ENCODE data around the gene NCK2.

GRCh38 chr2:105753380-105753779 lies 8.7 kb downstream of the NCK2 start:
- TF ChIP-seq REST (IDR thresholded peaks at IDR 0.05; ENCODE audit: low read depth, low read length) = no peak
- no peak for TF ChIP-seq POLR2A (IDR thresholded peaks at IDR 0.05; ENCODE audit: low read depth, low read length)
- no peak for TF ChIP-seq FOXK2 (IDR thresholded peaks at IDR 0.05)
- TF ChIP-seq CTCF (IDR thresholded peaks at IDR 0.05 in 2 of 3, conservative IDR thresholded peaks at IDR 0.05 in 1 of 3; ENCODE audit: control insufficient read depth in 2 of 3, extremely low read depth in 1 of 3, insufficient read depth in 1 of 3, low read depth in 3 of 3, low read length in 3 of 3) = no peak

All from GM12878 (cell line).